Peyer's patch (tissue), 4 donors: ENCODE results near the gene CHST3.

Experiments used
- CTCF ChIP-seq, 6 experiments: fragments of 450-650 bp in 4 of 6; fragments of 200-600 bp in 2 of 6; sonication (generic) in 1 of 6; IDR thresholded peaks; one replicate each; pipeline ENCODE4 v1.5.1; 2017 to 2019; ENCODE audit warnings: antibody characterized with exemption in 6 of 6, mild to moderate bottlenecking in 3 of 6, moderate library complexity in 1 of 6
- POLR2A ChIP-seq, 2 donors: fragments of 450-650 bp; IDR thresholded peaks; one replicate each; pipeline ENCODE4 v1.5.1; 2017; ENCODE audit warnings: antibody characterized with exemption in 2 of 2, mild to moderate bottlenecking in 2 of 2, moderate library complexity in 2 of 2

GRCh38 chr10:72001033-72001395 lies 36.8 kb downstream of the CHST3 start:
- TF ChIP-seq CTCF (IDR thresholded peaks at IDR 0.05) (no peak), POLR2A (IDR thresholded peaks at IDR 0.05) (no peak)
